ENCODE measurements around the gene PANX1. TPM values are rescaled to one million over a fixed set of nuclear protein-coding genes. Genes with fewer than 3 reads are reported as not detected.

PANX1 gene
- total RNA-seq, 1 experiment from 2014 or later: 22.9 TPM

GRCh38 chr11:94203070-94203469 lies 74.4 kb downstream of the PANX1 start (continued):
- no peak for TF ChIP-seq STAT6 (CRISPR knock-in tag; conservative IDR thresholded peaks at IDR 0.05; ENCODE audit: low read depth)
- TF ChIP-seq ATF3 (CRISPR knock-in tag; conservative IDR thresholded peaks at IDR 0.05): no peak
- TF ChIP-seq MLX (CRISPR knock-in tag; IDR thresholded peaks at IDR 0.05): no peak

GRCh38 chr11:94211261-94211830 lies 82.7 kb downstream of the PANX1 start:
- POLR2A ChIA-PET: no interaction called here
- H3K4me1 Mint-ChIP-seq: no peaks in the 10 kb centered on the region
- no peak for ATAC-seq

GRCh38 chr11:94212898-94213297 lies 84.3 kb downstream of the PANX1 start:
- Mint-ChIP-seq H3K27ac (no peak overlapping the region), H3K36me3 (no peaks in the 10 kb centered on the region), H3K27me3 (ENCODE audit: low read depth) (peaks cover 7% of the 10 kb centered on the region; the same call in 1 of the 2 replicates), H3K9me3 (peaks cover 15% of the 10 kb centered on the region), H3K4me3 (no peak overlapping the region), H3K4me1 (no peaks in the 10 kb centered on the region)
- ChIA-PET CTCF (no interaction called here), POLR2A (no interaction called here)
- DNase-seq (ENCODE audit: low spot score) (no peak), ATAC-seq (no peak)
- TF ChIP-seq PREB (CRISPR knock-in tag; IDR thresholded peaks at IDR 0.05; ENCODE audit: borderline replicate concordance): no peak
- TF ChIP-seq NR2C2 (CRISPR knock-in tag; IDR thresholded peaks at IDR 0.05): no peak
- no peak for TF ChIP-seq ERG (CRISPR knock-in tag; IDR thresholded peaks at IDR 0.05)
- TF ChIP-seq, protein P1, sequence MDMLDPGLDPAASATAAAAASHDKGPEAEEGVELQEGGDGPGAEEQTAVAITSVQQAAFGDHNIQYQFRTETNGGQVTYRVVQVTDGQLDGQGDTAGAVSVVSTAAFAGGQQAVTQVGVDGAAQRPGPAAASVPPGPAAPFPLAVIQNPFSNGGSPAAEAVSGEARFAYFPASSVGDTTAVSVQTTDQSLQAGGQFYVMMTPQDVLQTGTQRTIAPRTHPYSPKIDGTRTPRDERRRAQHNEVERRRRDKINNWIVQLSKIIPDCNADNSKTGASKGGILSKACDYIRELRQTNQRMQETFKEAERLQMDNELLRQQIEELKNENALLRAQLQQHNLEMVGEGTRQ (CRISPR knock-in tag; IDR thresholded peaks at IDR 0.05): no peak
- TF ChIP-seq CDX4 (CRISPR knock-in tag; IDR thresholded peaks at IDR 0.05; ENCODE audit: borderline replicate concordance): no peak
- no peak for TF ChIP-seq ZNF317 (CRISPR knock-in tag; IDR thresholded peaks at IDR 0.05; ENCODE audit: borderline replicate concordance, low read depth)
- TF ChIP-seq, protein P2, sequence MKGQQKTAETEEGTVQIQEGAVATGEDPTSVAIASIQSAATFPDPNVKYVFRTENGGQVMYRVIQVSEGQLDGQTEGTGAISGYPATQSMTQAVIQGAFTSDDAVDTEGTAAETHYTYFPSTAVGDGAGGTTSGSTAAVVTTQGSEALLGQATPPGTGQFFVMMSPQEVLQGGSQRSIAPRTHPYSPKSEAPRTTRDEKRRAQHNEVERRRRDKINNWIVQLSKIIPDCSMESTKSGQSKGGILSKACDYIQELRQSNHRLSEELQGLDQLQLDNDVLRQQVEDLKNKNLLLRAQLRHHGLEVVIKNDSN (CRISPR knock-in tag; IDR thresholded peaks at IDR 0.05): no peak
- TF ChIP-seq, protein P3, sequence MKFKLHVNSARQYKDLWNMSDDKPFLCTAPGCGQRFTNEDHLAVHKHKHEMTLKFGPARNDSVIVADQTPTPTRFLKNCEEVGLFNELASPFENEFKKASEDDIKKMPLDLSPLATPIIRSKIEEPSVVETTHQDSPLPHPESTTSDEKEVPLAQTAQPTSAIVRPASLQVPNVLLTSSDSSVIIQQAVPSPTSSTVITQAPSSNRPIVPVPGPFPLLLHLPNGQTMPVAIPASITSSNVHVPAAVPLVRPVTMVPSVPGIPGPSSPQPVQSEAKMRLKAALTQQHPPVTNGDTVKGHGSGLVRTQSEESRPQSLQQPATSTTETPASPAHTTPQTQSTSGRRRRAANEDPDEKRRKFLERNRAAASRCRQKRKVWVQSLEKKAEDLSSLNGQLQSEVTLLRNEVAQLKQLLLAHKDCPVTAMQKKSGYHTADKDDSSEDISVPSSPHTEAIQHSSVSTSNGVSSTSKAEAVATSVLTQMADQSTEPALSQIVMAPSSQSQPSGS (CRISPR knock-in tag; IDR thresholded peaks at IDR 0.05; ENCODE audit: borderline replicate concordance, low read depth): no peak

More at GRCh38 chr11:94211261-94211830, 82.7 kb downstream of the PANX1 start:
- H3K9me3 Mint-ChIP-seq: peaks cover 3% of the 10 kb centered on the region; the same call in 1 of the 2 replicates
- no peak overlapping the region for H3K27ac Mint-ChIP-seq
- CTCF ChIA-PET: no interaction called here
- H3K36me3 Mint-ChIP-seq: no peaks in the 10 kb centered on the region
- no peak overlapping the region for H3K4me3 Mint-ChIP-seq
- no peak for TF ChIP-seq ZNF232 (CRISPR knock-in tag; IDR thresholded peaks at IDR 0.05)
- no peak for TF ChIP-seq MXD4 (CRISPR knock-in tag; IDR thresholded peaks at IDR 0.05; ENCODE audit: borderline replicate concordance)
- no peak for TF ChIP-seq PREB (CRISPR knock-in tag; IDR thresholded peaks at IDR 0.05; ENCODE audit: borderline replicate concordance)
- TF ChIP-seq FOXJ3 (CRISPR knock-in tag; IDR thresholded peaks at IDR 0.05; ENCODE audit: borderline replicate concordance): no peak
- no peak for TF ChIP-seq TEAD1 (CRISPR knock-in tag; IDR thresholded peaks at IDR 0.05)
- no peak for TF ChIP-seq KAT7 (CRISPR knock-in tag; IDR thresholded peaks at IDR 0.05; ENCODE audit: borderline replicate concordance)
- no peak for TF ChIP-seq GABPB1 (CRISPR knock-in tag; IDR thresholded peaks at IDR 0.05)
- no peak for TF ChIP-seq FOXP1 (CRISPR knock-in tag; IDR thresholded peaks at IDR 0.05; ENCODE audit: borderline replicate concordance)
- no peak for TF ChIP-seq TP53 (CRISPR knock-in tag; IDR thresholded peaks at IDR 0.05)
- TF ChIP-seq IRF1 (CRISPR knock-in tag; IDR thresholded peaks at IDR 0.05): no peak
- DNase-seq (ENCODE audit: low spot score): no peak
- H3K27me3 Mint-ChIP-seq (ENCODE audit: low read depth): peaks cover 7% of the 10 kb centered on the region; the same call in 1 of the 2 replicates

All from WTC11 (cell line).